HEK293 (cell line): ENCODE results near the gene KLK10.

Experiments used
- SETDB1 ChIP-seq: IDR thresholded peaks from one replicate; pipeline ENCODE4 v1.6.1; 2017; ENCODE audit warnings: mild to moderate bottlenecking, low read length, moderate library complexity, mixed read lengths; ENCODE audit not compliant: insufficient read length
- TCF7L2 ChIP-seq: IDR thresholded peaks from 2 replicates; pipeline ENCODE4 v1.6.1; 2011; ENCODE audit warnings: low read depth, mild to moderate bottlenecking, inconsistent platforms, low read length, moderate library complexity, borderline replicate concordance
- YY2 ChIP-seq: fragments of 450-650 bp; formaldehyde crosslinking; IDR thresholded peaks from 2 replicates; pipeline ENCODE4 v1.5.1; 2016; ENCODE audit warnings: missing biosample characterization, missing genetic modification characterization
- ZNF138 ChIP-seq: fragments of 450-650 bp; formaldehyde crosslinking; IDR thresholded peaks from 2 replicates; pipeline ENCODE4 v1.5.1; 2016; ENCODE audit warnings: missing biosample characterization, missing genetic modification characterization, borderline replicate concordance
- ZNF24 ChIP-seq: fragments of 450-650 bp; formaldehyde crosslinking; IDR thresholded peaks from 2 replicates; pipeline ENCODE4 v1.5.1; 2016; ENCODE audit warnings: missing biosample characterization, missing genetic modification characterization
- ZNF433 ChIP-seq: fragments of 450-650 bp; formaldehyde crosslinking; IDR thresholded peaks from 2 replicates; pipeline ENCODE4 v1.5.1; 2016; ENCODE audit warnings: missing biosample characterization, missing genetic modification characterization, low read depth
- ZNF488 ChIP-seq: fragments of 450-650 bp; formaldehyde crosslinking; IDR thresholded peaks from 2 replicates; pipeline ENCODE4 v1.5.1; 2016; ENCODE audit warnings: missing biosample characterization, missing genetic modification characterization
- ZNF830 ChIP-seq: fragments of 450-650 bp; IDR thresholded peaks from 2 replicates; pipeline ENCODE4 v1.5.0; 2018; ENCODE audit warnings: missing biosample characterization, missing genetic modification characterization, low read depth, mild to moderate bottlenecking, moderate library complexity
- TF ChIP-seq, protein P1 (sequence below): fragments of 450-650 bp; formaldehyde crosslinking; IDR thresholded peaks from 2 replicates; pipeline ENCODE4 v1.5.1; 2016; ENCODE audit warnings: missing biosample characterization, missing genetic modification characterization, low read depth
- TF ChIP-seq, protein P2 (sequence below): fragments of 450-650 bp; formaldehyde crosslinking; IDR thresholded peaks from 2 replicates; pipeline ENCODE4 v1.5.1; 2016; ENCODE audit warnings: missing biosample characterization, missing genetic modification characterization

- TF ChIP-seq, protein P1, sequence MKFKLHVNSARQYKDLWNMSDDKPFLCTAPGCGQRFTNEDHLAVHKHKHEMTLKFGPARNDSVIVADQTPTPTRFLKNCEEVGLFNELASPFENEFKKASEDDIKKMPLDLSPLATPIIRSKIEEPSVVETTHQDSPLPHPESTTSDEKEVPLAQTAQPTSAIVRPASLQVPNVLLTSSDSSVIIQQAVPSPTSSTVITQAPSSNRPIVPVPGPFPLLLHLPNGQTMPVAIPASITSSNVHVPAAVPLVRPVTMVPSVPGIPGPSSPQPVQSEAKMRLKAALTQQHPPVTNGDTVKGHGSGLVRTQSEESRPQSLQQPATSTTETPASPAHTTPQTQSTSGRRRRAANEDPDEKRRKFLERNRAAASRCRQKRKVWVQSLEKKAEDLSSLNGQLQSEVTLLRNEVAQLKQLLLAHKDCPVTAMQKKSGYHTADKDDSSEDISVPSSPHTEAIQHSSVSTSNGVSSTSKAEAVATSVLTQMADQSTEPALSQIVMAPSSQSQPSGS (tag by site-specific recombination), result no peak
- TF ChIP-seq ZNF24, result no peak
- no peak for TF ChIP-seq ZNF433 (tag by site-specific recombination)
- TF ChIP-seq, protein P2, sequence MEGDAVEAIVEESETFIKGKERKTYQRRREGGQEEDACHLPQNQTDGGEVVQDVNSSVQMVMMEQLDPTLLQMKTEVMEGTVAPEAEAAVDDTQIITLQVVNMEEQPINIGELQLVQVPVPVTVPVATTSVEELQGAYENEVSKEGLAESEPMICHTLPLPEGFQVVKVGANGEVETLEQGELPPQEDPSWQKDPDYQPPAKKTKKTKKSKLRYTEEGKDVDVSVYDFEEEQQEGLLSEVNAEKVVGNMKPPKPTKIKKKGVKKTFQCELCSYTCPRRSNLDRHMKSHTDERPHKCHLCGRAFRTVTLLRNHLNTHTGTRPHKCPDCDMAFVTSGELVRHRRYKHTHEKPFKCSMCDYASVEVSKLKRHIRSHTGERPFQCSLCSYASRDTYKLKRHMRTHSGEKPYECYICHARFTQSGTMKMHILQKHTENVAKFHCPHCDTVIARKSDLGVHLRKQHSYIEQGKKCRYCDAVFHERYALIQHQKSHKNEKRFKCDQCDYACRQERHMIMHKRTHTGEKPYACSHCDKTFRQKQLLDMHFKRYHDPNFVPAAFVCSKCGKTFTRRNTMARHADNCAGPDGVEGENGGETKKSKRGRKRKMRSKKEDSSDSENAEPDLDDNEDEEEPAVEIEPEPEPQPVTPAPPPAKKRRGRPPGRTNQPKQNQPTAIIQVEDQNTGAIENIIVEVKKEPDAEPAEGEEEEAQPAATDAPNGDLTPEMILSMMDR, result no peak
- no peak for TF ChIP-seq ZNF138
- TF ChIP-seq ZNF488 (tag by site-specific recombination), result no peak
- TF ChIP-seq YY2 (tag by site-specific recombination), result no peak
- no peak for TF ChIP-seq ZNF830 (tag by site-specific recombination)
- TF ChIP-seq TCF7L2, result no peak
- TF ChIP-seq SETDB1, result no peak
These were observed 17.4 kb downstream of the KLK10 start for GRCh38 chr19:51002089-51002532.
